Measurements from ENCODE around the gene MRPL37. TPM values are rescaled to one million over a fixed set of nuclear protein-coding genes. Genes with fewer than 3 reads are reported as not detected.

The MRPL37 gene
- total RNA-seq, 1 donor from 2014 or later: 73.7 TPM

DNA sequence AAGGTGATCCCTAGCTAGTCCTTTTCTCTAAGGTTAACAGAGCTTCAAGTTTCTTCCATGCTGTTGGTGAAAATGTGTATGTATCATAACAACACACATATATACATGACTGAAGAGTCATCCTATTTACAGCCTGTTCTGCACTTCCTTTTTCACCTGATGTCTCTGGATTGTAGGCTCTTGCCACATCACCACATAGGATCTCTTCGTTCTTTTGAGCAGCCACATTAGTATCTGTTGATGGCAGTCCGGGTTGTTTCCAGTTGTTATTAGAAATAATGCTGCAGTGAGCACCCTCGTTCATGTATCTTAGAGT lies 19.7 kb downstream of the MRPL37 start:
- Mint-ChIP-seq H3K9me3 (ENCODE audit: unreplicated experiment) (no peaks in the 10 kb centered on the region), H3K4me3 (ENCODE audit: unreplicated experiment) (no peak overlapping the region), H3K36me3 (ENCODE audit: unreplicated experiment) (peaks cover 32% of the 10 kb centered on the region), H3K4me1 (ENCODE audit: unreplicated experiment) (peaks cover 20% of the 10 kb centered on the region), H3K27me3 (ENCODE audit: unreplicated experiment) (no peaks in the 10 kb centered on the region), H3K27ac (ENCODE audit: unreplicated experiment) (peak overlapping the region; percentile 78)
- TF ChIP-seq, protein P1, sequence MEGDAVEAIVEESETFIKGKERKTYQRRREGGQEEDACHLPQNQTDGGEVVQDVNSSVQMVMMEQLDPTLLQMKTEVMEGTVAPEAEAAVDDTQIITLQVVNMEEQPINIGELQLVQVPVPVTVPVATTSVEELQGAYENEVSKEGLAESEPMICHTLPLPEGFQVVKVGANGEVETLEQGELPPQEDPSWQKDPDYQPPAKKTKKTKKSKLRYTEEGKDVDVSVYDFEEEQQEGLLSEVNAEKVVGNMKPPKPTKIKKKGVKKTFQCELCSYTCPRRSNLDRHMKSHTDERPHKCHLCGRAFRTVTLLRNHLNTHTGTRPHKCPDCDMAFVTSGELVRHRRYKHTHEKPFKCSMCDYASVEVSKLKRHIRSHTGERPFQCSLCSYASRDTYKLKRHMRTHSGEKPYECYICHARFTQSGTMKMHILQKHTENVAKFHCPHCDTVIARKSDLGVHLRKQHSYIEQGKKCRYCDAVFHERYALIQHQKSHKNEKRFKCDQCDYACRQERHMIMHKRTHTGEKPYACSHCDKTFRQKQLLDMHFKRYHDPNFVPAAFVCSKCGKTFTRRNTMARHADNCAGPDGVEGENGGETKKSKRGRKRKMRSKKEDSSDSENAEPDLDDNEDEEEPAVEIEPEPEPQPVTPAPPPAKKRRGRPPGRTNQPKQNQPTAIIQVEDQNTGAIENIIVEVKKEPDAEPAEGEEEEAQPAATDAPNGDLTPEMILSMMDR (IDR thresholded peaks at IDR 0.05): no peak
- DNase-seq (ENCODE audit: extremely low spot score, unreplicated experiment): no peak

DNA sequence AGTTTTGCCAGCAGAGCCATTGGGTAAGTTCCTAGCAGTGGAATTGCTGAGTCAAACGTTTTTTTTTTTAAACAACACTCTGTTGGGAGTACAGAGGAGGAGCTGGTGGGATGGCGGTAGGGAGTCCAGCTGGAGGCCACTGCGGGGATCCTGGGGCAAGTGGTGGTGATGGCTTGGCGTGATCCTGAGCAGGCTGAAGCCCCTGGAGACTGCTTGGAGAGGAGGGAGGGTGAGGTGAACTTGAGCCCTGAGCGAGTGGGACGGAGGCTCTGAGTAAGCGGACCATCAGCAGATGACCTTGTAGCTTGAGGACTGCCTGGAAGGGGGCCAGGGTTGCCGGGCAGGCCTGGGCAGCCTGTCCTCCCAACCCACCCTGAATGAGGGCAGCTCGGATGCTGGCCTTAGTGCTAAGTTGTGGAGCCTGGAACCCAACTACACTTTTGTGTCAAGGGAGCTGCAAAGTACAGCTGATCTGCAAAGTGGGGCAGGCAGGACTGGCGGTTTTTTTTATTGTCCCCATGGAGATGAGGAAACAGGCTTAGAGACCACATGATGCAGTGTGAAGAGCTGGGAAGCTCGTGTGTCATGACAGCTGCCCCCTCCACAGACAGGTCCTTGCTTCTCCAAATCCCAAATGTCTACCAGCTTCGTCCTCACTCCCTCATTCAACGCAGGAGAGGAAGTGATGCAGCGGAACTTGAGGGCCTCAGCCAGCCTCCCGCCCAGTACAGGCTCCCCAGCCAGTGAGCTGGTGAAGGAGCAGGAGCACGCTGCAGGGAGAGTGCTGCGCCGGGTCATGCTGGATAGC lies 20.2 kb downstream of the MRPL37 start:
- Mint-ChIP-seq H3K36me3 (ENCODE audit: unreplicated experiment) (peaks cover 32% of the 10 kb centered on the region), H3K27me3 (ENCODE audit: unreplicated experiment) (no peaks in the 10 kb centered on the region), H3K9me3 (ENCODE audit: unreplicated experiment) (no peaks in the 10 kb centered on the region), H3K4me1 (ENCODE audit: unreplicated experiment) (peaks cover 21% of the 10 kb centered on the region), H3K4me3 (ENCODE audit: unreplicated experiment) (no peak overlapping the region), H3K27ac (ENCODE audit: unreplicated experiment) (peak overlapping the region; percentile 78)
- TF ChIP-seq, protein P1 (IDR thresholded peaks at IDR 0.05): no peak
- no peak for DNase-seq (ENCODE audit: extremely low spot score, unreplicated experiment)

DNA sequence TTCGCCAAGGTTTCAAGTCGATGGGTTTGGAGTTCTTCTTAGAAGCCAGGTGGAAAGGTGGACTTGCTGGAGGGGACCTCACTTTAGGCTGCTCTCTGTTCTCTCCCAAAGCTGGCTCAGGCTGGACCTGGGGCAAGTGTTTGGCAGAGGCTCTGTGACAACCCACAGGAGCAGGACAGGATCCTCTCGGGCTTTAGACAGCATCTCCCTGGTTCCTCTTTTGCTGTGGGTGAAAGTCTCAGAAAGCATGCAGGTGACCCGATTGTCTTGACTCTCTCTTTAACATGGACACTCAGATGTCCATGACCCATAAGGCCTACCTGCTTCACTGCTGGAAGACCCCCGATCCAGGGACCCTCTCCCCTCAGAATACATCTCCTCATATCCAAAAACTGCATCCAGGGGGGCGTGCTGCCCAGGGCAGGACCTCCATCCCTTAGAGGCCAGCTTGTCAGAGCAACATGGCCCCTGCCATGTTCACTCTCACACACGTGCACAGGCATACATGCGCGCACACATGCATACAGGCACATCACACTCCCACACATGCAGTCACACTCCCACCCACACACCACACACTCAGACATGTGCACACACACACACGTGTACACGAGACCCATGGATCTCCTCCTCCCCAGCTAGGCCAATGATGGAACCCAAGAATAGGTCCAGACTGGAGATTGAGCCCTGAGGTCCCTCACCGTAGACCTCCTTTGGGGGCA lies 21.3 kb downstream of the MRPL37 start:
- Mint-ChIP-seq H3K4me3 (ENCODE audit: unreplicated experiment) (no peak overlapping the region), H3K36me3 (ENCODE audit: unreplicated experiment) (peaks cover 28% of the 10 kb centered on the region), H3K27me3 (ENCODE audit: unreplicated experiment) (no peaks in the 10 kb centered on the region), H3K4me1 (ENCODE audit: unreplicated experiment) (peaks cover 26% of the 10 kb centered on the region), H3K9me3 (ENCODE audit: unreplicated experiment) (no peaks in the 10 kb centered on the region), H3K27ac (ENCODE audit: unreplicated experiment) (peak overlapping the region; percentile 7)
- TF ChIP-seq, protein P1 (IDR thresholded peaks at IDR 0.05): no peak
- no peak for DNase-seq (ENCODE audit: extremely low spot score, unreplicated experiment)

DNA sequence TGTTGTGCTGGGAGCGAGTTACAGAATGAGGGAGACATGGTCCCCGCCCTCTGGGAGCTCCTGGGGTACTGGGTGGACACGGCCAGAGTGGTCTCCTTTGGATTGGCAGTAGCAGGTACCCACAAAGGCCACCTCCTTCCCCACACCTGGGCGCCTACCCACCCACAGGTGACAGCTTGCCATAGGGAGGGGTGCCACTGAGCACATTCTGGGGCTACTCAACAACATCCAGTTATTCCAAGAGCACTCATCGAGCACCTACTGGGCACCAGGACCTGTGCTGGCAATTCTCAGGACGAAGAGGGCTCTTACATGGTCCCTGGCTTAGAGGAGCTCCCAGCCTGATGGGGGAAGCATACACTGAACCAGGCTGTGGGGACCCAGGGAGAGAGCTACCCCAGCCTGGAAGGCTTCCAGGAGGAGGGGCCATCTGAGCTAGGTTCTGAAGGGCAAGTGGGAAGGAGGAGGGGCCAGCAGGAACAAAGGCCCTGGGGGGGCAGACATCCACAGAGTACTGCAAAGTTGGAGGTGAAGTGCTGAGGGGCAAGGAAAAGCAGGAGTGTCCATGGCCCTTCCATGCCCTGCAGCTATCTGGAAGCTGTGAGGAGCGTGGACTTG lies 22.0 kb downstream of the MRPL37 start:
- H3K9me3 Mint-ChIP-seq (ENCODE audit: unreplicated experiment): no peaks in the 10 kb centered on the region
- no peaks in the 10 kb centered on the region for H3K27me3 Mint-ChIP-seq (ENCODE audit: unreplicated experiment)
- peaks cover 34% of the 10 kb centered on the region for H3K4me1 Mint-ChIP-seq (ENCODE audit: unreplicated experiment)
- H3K27ac Mint-ChIP-seq (ENCODE audit: unreplicated experiment): no peak overlapping the region
- DNase-seq (ENCODE audit: extremely low spot score, unreplicated experiment): no peak
- no peak overlapping the region for H3K4me3 Mint-ChIP-seq (ENCODE audit: unreplicated experiment)
- H3K36me3 Mint-ChIP-seq (ENCODE audit: unreplicated experiment): peaks cover 22% of the 10 kb centered on the region
- TF ChIP-seq, protein P1 (IDR thresholded peaks at IDR 0.05): no peak

DNA sequence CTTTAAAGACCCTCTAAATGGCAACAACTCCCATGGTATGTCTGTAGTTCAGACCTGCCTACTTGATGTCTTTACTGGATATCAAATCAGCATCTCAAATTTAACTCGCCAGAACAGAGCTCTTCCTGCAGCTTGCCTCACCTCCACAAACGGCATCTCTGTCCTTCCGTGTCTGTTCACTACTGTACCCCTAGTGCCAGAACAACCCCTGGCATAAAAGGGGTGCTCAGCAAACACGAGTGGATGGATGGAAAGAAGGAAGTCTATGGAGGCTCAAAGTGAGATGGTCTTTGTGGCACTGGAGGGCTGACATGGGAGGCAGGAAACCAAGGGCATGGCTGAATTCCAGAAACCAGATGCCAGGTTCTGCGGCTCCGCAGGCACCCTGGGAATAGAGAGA lies 22.7 kb downstream of the MRPL37 start:
- Mint-ChIP-seq H3K4me1 (ENCODE audit: unreplicated experiment) (peaks cover 41% of the 10 kb centered on the region), H3K27me3 (ENCODE audit: unreplicated experiment) (no peaks in the 10 kb centered on the region), H3K9me3 (ENCODE audit: unreplicated experiment) (no peaks in the 10 kb centered on the region), H3K4me3 (ENCODE audit: unreplicated experiment) (no peak overlapping the region), H3K27ac (ENCODE audit: unreplicated experiment) (no peak overlapping the region), H3K36me3 (ENCODE audit: unreplicated experiment) (peaks cover 16% of the 10 kb centered on the region)
- DNase-seq (ENCODE audit: extremely low spot score, unreplicated experiment): no peak
- TF ChIP-seq, protein P1 (IDR thresholded peaks at IDR 0.05): no peak
